GM18907 (cell line): ENCODE data around the gene PRSS27.
A peak's percentile ranks its signal among the peaks of the same experiment; 100 is the strongest.

Experiments
- ATAC-seq: cut with Tn5 transposase; IDR thresholded peaks from one replicate; pipeline ENCODE4 v1.9.1; 2021; ENCODE audit warnings: mild to moderate bottlenecking, moderate library complexity; ENCODE audit not compliant: unreplicated experiment

PRSS27 gene

GRCh38 chr16:2752035-2752849, 32.2 kb upstream of the PRSS27 start, which contains the start of gene SRRM2:
SRRM2 (plus strand) TSS chr16:2752638; CDS start chr16:2756365, 3,727 bp downstream.
- ATAC-seq, result peak; percentile 81

GRCh38 chr16:2751577-2752034, 31.6 kb upstream of the PRSS27 start:
- peak; percentile 44 for ATAC-seq

GRCh38 chr16:2749936-2750335, 29.9 kb upstream of the PRSS27 start:
- no peak for ATAC-seq

GRCh38 chr16:2749476-2749875, 29.5 kb upstream of the PRSS27 start:
- no peak for ATAC-seq

GRCh38 chr16:2748757-2749455, 28.9 kb upstream of the PRSS27 start:
- no peak for ATAC-seq

- ATAC-seq, result no peak
Measured at GRCh38 chr16:2745961-2746360, 25.9 kb upstream of the PRSS27 start.

GRCh38 chr16:2745116-2745890, 25.3 kb upstream of the PRSS27 start:
- ATAC-seq, result no peak

- ATAC-seq, result no peak
Measured at GRCh38 chr16:2744711-2745110, 24.7 kb upstream of the PRSS27 start.

GRCh38 chr16:2743007-2743810, 23.2 kb upstream of the PRSS27 start:
- ATAC-seq, result no peak

GRCh38 chr16:2742323-2743006, 22.4 kb upstream of the PRSS27 start:
- ATAC-seq, result no peak

- no peak for ATAC-seq
Measured at GRCh38 chr16:2741168-2741567, 21.1 kb upstream of the PRSS27 start.

- ATAC-seq, result no peak
Measured at GRCh38 chr16:2740476-2740875, 20.5 kb upstream of the PRSS27 start.

- no peak for ATAC-seq
Measured at GRCh38 chr16:2739625-2740430, 19.8 kb upstream of the PRSS27 start.

- no peak for ATAC-seq
Measured at GRCh38 chr16:2738615-2739014, 18.6 kb upstream of the PRSS27 start.

- ATAC-seq, result no peak
Measured at GRCh38 chr16:2737895-2738418, 17.9 kb upstream of the PRSS27 start.

GRCh38 chr16:2737238-2737605, 17.2 kb upstream of the PRSS27 start:
- ATAC-seq, result no peak

- no peak for ATAC-seq
Measured at GRCh38 chr16:2736476-2737237, 16.6 kb upstream of the PRSS27 start.

- ATAC-seq, result no peak
Measured at GRCh38 chr16:2734844-2735515, 15.0 kb upstream of the PRSS27 start.
